Measurements from ENCODE around the gene ANXA1.

GRCh38 chr9:73137286-73137899, 14.3 kb upstream of the ANXA1 start:
- TF ChIP-seq, protein P1, sequence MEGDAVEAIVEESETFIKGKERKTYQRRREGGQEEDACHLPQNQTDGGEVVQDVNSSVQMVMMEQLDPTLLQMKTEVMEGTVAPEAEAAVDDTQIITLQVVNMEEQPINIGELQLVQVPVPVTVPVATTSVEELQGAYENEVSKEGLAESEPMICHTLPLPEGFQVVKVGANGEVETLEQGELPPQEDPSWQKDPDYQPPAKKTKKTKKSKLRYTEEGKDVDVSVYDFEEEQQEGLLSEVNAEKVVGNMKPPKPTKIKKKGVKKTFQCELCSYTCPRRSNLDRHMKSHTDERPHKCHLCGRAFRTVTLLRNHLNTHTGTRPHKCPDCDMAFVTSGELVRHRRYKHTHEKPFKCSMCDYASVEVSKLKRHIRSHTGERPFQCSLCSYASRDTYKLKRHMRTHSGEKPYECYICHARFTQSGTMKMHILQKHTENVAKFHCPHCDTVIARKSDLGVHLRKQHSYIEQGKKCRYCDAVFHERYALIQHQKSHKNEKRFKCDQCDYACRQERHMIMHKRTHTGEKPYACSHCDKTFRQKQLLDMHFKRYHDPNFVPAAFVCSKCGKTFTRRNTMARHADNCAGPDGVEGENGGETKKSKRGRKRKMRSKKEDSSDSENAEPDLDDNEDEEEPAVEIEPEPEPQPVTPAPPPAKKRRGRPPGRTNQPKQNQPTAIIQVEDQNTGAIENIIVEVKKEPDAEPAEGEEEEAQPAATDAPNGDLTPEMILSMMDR (conservative IDR thresholded peaks at IDR 0.05; ENCODE audit: low read length): no peak; the same call in 1 of the 2 replicates
- no peak for TF ChIP-seq EZH2phosphoT487 (IDR thresholded peaks at IDR 0.05; ENCODE audit: borderline replicate concordance)

All from Loucy (cell line).